ENCODE measurements around the gene KRT31. TPM values are rescaled to one million over a fixed set of nuclear protein-coding genes. Genes with fewer than 3 reads are reported as not detected.

KRT31 gene
- total and polyA plus RNA-seq, 2 donors (not counting 1 experiment from before 2014, with no cell fraction given): not detected

DNA sequence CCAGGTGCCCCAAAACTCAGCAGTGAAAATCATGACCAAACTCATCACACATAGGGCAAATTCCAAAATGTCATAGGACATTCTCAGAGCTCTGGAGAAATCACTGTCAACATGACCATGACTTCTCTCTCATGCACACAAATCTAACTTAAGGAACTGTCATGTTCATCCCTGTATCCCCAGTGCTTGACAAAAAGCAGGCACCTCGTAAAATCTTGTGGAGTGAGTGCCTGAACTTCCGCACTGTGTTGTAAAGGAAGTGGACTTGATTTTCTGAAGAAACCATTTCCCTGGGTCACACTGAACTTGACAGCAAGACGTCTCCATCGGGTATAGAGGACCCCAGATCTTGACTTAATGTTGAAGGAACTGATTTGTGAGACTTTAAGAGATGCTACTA is 24.2 kb upstream of the KRT31 start:
- no peak for TF ChIP-seq CTCF (conservative IDR thresholded peaks at IDR 0.05 in 1 of 2, IDR thresholded peaks at IDR 0.05 in 1 of 2; ENCODE audit: low read depth in 1 of 2, low read length in 2 of 2)
- TF ChIP-seq EZH2 (IDR thresholded peaks at IDR 0.05; ENCODE audit: low read length, missing control alignments): no peak
- no peak overlapping the region for H3K4me3 ChIP-seq (replicated peaks in 1 of 4; ENCODE audit: control extremely low read depth in 1 of 4, insufficient read depth in 1 of 4, low read depth in 3 of 4, low read length in 4 of 4)
- H2AFZ ChIP-seq (ENCODE audit: low read length): no peak overlapping the region
- peaks cover 5% of the 10 kb centered on the region for H3K4me1 ChIP-seq (ENCODE audit: control insufficient read depth, extremely low read depth, insufficient read depth, low read length)
- peaks cover 2% of the 10 kb centered on the region for H3K27me3 ChIP-seq (ENCODE audit: control insufficient read depth, insufficient read depth, low read length)
- H3K4me2 ChIP-seq (ENCODE audit: extremely low read depth, insufficient read depth, low read length): no peak overlapping the region
- no peaks in the 10 kb centered on the region for H3K36me3 ChIP-seq (ENCODE audit: control insufficient read depth, insufficient read depth, low read length)
- H4K20me1 ChIP-seq (ENCODE audit: control insufficient read depth, extremely low read depth, insufficient read depth, low read length): no peaks in the 10 kb centered on the region
- H3K9me3 ChIP-seq (ENCODE audit: control insufficient read depth, insufficient read depth, low read depth, low read length): no peaks in the 10 kb centered on the region
- H3K9ac ChIP-seq (ENCODE audit: insufficient read depth, low read length): no peak overlapping the region
- H3K79me2 ChIP-seq (ENCODE audit: control insufficient read depth, insufficient read depth, low read length): no peaks in the 10 kb centered on the region
- H3K27ac ChIP-seq (ENCODE audit: insufficient read depth, low read length): no peak overlapping the region
- no peak for DNase-seq (ENCODE audit: low read depth in 2 of 2)

DNA sequence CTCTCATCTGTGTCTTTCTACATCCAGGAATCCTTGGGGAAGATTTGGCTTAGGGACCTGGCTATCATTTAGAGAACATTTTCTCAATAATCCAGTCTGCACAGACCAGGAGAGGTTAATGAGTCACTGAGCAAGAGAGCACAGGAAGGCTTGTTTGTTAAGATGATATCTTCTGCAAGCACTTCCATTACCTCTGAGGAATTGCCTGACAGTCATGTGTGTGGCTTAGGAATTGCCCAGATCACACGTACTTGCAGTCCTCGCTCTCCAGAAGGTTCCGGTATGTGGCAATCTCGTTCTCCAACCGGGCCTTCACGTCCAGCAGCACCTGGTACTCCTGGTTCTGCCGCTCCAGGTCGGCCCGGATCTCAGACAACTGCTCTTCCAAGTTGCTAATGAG is 23.7 kb upstream of the KRT31 start:
- H3K27ac ChIP-seq (ENCODE audit: insufficient read depth, low read length): no peak overlapping the region
- peaks cover 2% of the 10 kb centered on the region for H3K27me3 ChIP-seq (ENCODE audit: control insufficient read depth, insufficient read depth, low read length)
- peak in 1 of 2 donors; percentile 80 for DNase-seq (ENCODE audit: low read depth in 2 of 2)
- H3K4me3 ChIP-seq (replicated peaks in 1 of 4; ENCODE audit: control extremely low read depth in 1 of 4, insufficient read depth in 1 of 4, low read depth in 3 of 4, low read length in 4 of 4): no peak overlapping the region
- no peaks in the 10 kb centered on the region for H3K36me3 ChIP-seq (ENCODE audit: control insufficient read depth, insufficient read depth, low read length)
- H3K4me2 ChIP-seq (ENCODE audit: extremely low read depth, insufficient read depth, low read length): no peak overlapping the region
- H3K9me3 ChIP-seq (ENCODE audit: control insufficient read depth, insufficient read depth, low read depth, low read length): no peaks in the 10 kb centered on the region
- H3K4me1 ChIP-seq (ENCODE audit: control insufficient read depth, extremely low read depth, insufficient read depth, low read length): peaks cover 5% of the 10 kb centered on the region
- no peak overlapping the region for H2AFZ ChIP-seq (ENCODE audit: low read length)
- TF ChIP-seq EZH2 (IDR thresholded peaks at IDR 0.05; ENCODE audit: low read length, missing control alignments) (no peak), CTCF (conservative IDR thresholded peaks at IDR 0.05 in 1 of 2, IDR thresholded peaks at IDR 0.05 in 1 of 2; ENCODE audit: low read depth in 1 of 2, low read length in 2 of 2) (no peak)
- H3K79me2 ChIP-seq (ENCODE audit: control insufficient read depth, insufficient read depth, low read length): no peaks in the 10 kb centered on the region
- H4K20me1 ChIP-seq (ENCODE audit: control insufficient read depth, extremely low read depth, insufficient read depth, low read length): no peaks in the 10 kb centered on the region
- no peak overlapping the region for H3K9ac ChIP-seq (ENCODE audit: insufficient read depth, low read length)

DNA sequence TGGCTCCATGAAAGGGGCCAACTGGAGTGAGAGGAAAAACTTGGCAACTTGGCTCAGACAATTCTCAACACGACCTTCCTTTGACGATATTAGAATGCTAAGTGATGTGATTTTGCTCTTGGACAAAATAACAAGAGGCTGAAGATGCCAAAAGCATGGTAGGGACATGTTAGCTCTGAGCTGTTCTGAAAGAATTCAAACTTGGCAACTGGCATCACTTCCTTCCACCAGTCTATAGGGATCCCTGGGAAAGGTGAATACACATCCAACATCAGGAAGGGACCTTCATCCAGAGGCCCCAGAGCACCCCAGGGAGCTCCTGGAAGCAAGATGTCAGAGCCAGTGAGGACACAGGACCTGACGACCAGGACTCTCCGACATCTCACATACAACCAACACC is 22.7 kb upstream of the KRT31 start:
- H3K4me3 ChIP-seq (replicated peaks in 1 of 4; ENCODE audit: control extremely low read depth in 1 of 4, insufficient read depth in 1 of 4, low read depth in 3 of 4, low read length in 4 of 4): no peak overlapping the region
- no peaks in the 10 kb centered on the region for H3K9me3 ChIP-seq (ENCODE audit: control insufficient read depth, insufficient read depth, low read depth, low read length)
- peaks cover 7% of the 10 kb centered on the region for H3K4me1 ChIP-seq (ENCODE audit: control insufficient read depth, extremely low read depth, insufficient read depth, low read length)
- peak in 1 of 2 donors; percentile 53 for DNase-seq (ENCODE audit: low read depth in 2 of 2)
- H3K9ac ChIP-seq (ENCODE audit: insufficient read depth, low read length): no peak overlapping the region
- H3K27me3 ChIP-seq (ENCODE audit: control insufficient read depth, insufficient read depth, low read length): peaks cover 2% of the 10 kb centered on the region
- TF ChIP-seq EZH2 (IDR thresholded peaks at IDR 0.05; ENCODE audit: low read length, missing control alignments) (no peak), CTCF (conservative IDR thresholded peaks at IDR 0.05 in 1 of 2, IDR thresholded peaks at IDR 0.05 in 1 of 2; ENCODE audit: low read depth in 1 of 2, low read length in 2 of 2) (no peak)
- no peak overlapping the region for H3K27ac ChIP-seq (ENCODE audit: insufficient read depth, low read length)
- H4K20me1 ChIP-seq (ENCODE audit: control insufficient read depth, extremely low read depth, insufficient read depth, low read length): no peaks in the 10 kb centered on the region
- H3K79me2 ChIP-seq (ENCODE audit: control insufficient read depth, insufficient read depth, low read length): no peaks in the 10 kb centered on the region
- no peaks in the 10 kb centered on the region for H3K36me3 ChIP-seq (ENCODE audit: control insufficient read depth, insufficient read depth, low read length)
- no peak overlapping the region for H2AFZ ChIP-seq (ENCODE audit: low read length)
- no peak overlapping the region for H3K4me2 ChIP-seq (ENCODE audit: extremely low read depth, insufficient read depth, low read length)
